Stimulated activated CD8-positive, alpha-beta memory T cell treated with anti-CD3 and anti-CD28 coated beads, Interleukin-7, amount 100 ng/mL, for 48 hours (primary cell): ENCODE measurements around the gene PRSS8.
A peak's percentile ranks its signal among the peaks of the same experiment; 100 is the strongest.
"Not testable (repeated sequence)": the region's sequence is repeated elsewhere in the genome, so short reads cannot be mapped to it uniquely, and the experiment has no call there.

Experiments
- DNase-seq, 2 donors: peaks; one replicate each; pipeline ENCODE4 v3.0.0-alpha.2; 2020; ENCODE audit warnings: low read depth in 1 of 2; ENCODE audit errors: extremely low read depth in 1 of 2

The PRSS8 gene

GRCh38 chr16:31145398-31145990, 10.0 kb upstream of the PRSS8 start:
- no peak for DNase-seq

- DNase-seq: not testable (repeated sequence)
Observed at GRCh38 chr16:31144418-31144817, 8.9 kb upstream of the PRSS8 start.

GRCh38 chr16:31143694-31144148, 8.2 kb upstream of the PRSS8 start:
- DNase-seq: no peak

DNA sequence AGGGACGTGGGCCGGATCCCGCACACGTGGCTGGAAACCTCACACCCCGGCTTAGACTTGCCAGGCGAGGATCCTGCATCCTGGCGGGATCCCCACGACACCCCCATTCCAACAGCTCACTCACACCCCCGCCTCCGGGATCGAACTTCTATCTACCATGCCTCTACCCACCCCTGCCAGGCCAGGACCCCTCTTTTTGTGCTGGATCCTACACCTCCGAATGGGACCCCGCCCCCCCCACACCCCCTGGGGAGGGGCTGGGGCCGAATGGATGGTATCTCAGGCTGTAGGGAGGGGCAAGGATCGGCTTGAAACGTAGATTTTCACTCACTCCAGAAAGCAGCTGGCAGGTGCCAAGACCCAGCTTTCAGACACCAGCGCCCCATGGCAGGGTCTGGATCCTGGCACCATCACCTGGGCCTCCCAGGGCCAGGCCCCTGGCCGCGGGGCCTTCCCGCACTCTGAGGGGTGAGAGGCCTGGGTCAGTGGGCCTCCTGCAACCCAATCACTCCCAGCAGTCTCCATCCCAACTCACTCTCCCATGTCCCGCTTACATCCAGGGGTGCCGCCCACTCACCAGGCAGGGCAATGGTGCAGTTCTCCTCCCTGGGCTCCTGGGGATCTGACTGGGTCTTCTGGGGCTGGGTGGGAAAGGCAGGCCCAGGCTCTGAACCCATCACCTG, 7.6 kb upstream of the PRSS8 start:
- DNase-seq: no peak

DNA sequence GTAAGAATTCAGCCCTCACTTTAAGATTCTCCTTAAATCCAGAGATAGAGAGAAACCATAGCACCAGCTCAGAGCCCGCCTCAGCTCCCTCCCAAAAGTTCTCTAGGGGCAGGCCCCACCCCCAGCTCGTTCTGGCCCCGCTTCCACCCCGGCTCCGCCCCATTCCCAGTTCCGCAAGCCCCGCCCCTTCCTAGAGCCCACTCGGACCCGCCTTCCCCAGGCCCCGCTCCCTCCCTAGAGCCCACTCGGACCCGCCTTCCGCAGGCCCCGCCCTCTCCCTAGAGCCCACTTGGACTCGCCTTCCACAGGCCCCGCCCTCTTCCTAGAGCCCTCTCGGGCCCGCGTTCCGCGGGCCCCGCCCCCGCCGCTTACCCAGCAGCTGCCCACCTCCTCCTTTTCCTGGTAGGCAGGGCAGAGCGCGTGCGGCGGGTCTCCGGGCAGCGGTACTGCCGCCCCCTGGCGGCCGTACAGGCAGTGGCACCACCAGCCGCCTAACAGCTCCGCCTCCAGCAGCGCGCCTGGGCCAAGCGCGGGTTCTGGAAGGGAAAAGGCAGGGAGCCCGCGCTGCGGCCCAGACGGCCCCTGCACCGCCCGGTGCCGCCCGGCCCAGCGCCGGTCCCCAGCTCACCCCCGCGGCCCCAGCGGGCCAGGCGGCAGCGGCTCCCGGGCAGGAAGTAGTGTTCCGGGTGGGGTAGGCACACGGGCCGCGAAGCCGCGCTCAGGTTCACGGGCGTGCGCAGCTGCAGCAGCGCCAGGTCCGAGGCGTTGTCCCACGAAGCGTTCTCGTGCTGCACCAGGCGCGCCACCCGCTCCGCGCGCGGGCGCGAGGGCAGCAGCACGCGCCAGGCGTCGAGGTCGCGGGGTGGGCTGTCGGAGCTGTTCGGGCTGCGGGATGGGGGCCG, 6.8 kb upstream of the PRSS8 start:
- peak; percentile 98 for DNase-seq

DNA sequence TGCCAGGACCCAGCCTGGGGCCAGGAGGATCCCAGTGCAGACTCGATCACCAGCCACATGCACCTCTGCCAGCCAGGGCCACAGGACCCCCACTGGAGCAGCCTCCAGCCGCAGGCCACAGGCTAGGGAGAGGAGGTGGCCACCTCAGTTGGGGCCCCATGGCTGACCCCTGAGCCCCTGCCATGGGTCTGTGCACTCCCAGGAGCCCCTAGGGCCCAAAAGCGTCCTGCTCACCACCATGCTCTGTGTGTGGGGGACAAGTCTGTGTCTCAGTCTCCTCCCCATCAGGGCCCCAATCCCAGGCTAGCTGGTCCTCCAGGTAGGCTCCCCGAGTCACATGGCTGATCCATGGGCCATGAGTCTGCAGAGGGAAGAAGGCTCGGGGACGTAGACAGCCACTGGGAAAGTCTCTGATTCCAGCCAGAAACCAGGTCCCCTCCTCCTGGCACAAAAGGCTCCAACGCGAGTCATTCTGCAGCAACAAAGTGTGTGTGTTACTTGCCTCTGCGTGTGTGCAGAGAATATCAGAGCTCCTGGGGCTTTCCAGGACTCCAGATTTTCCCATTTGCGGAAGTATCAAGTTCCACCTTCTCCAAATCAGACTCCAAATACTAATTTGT, 6.1 kb upstream of the PRSS8 start:
- no peak for DNase-seq

- DNase-seq: not testable (repeated sequence)
Observed at GRCh38 chr16:31141071-31141469, 5.5 kb upstream of the PRSS8 start.

GRCh38 chr16:31138621-31139578, 3.4 kb upstream of the PRSS8 start:
- no peak for DNase-seq

- not testable (repeated sequence) for DNase-seq
Observed at GRCh38 chr16:31136822-31137499, 1.4 kb upstream of the PRSS8 start.

DNA sequence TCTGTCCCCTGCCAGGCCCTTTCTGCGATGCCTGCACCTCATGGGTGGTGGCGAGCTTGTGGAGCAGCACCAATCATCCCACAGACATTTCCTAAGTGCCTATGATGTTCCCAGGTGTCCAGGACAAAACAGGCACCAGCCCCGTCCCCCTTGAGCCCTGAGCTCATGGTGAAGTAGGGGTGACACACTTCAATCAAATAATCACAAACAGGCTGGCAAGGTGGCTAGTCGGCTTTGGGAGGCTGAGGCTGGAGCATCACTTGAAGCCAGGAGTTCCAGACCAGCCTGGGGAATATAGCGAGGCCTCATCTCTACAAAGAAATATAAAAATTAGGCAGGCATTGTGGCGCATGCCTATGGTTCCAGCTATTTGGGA, 748 bp upstream of the PRSS8 start:
- no peak for DNase-seq

GRCh38 chr16:31134625-31135534, 647 bp downstream of the PRSS8 start:
- DNase-seq: no peak

DNA sequence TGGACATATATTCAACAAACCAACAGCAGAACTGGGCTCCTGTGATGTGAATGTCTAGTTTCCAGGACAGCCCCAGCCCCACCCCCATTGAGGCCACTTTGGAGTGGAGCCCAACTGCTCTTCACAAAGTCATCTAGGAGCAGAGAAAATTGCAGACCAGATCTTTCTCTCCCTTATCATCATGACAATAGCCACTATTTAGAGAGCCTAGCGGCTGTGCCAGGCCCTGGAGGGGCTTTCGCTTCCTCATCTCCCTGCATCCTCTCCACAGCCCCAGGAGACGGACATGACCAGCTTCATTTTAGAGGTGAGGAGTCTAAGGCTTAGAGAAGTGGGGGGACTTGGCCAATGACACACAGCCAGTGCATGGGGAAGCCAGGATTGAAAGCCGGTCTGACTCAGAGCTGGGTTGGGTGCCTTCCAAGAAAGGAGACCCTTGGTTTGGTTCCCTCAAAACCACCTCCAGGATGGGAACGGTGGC, 1.4 kb downstream of the PRSS8 start:
- no peak for DNase-seq

GRCh38 chr16:31133046-31133501, 2.5 kb downstream of the PRSS8 start:
- DNase-seq: no peak

- DNase-seq: no peak
Observed at GRCh38 chr16:31132303-31132979, 3.1 kb downstream of the PRSS8 start.

DNA sequence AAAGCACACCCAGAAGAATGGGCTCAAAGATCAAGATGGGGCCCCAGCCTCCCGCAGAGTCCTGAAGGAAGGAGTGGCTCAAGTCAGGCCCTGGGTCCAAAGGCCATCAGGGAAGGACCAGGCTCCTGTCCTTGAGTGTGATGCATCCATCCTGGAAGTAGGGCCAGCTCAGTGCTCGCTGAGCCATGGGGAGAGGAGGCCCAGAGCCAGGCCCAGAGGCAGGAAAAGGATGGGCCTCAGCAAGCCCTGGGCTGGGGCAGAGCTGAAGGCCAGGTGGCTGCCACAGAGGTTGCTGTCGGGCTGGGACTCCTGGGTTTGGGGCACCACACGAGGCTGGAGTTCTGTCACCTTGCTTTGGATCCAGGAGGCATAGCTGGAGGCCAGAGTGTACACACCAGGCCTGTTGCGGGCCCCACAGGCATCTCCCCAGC, 3.7 kb downstream of the PRSS8 start:
- no peak for DNase-seq

GRCh38 chr16:31131416-31131815, 4.1 kb downstream of the PRSS8 start:
- no peak for DNase-seq

- DNase-seq: no peak
Observed at GRCh38 chr16:31130899-31131298, 4.6 kb downstream of the PRSS8 start.
